H9 (cell line): Measurements from ENCODE around the gene LRRC39. TPM values are rescaled to one million over a fixed set of nuclear protein-coding genes. Genes with fewer than 3 reads are reported as not detected.
A peak's percentile ranks its signal among the peaks of the same experiment; 100 is the strongest.

ENCODE experiments used
- DNase-seq: peaks from one replicate; pipeline ENCODE4 v3.0.0-alpha.2; 2017
- H2AFZ ChIP-seq: one replicate; pipeline ENCODE4 v1.6.1; 2013; ENCODE audit warnings: mild to moderate bottlenecking, low read length, control low read depth, moderate library complexity
- H2AK5ac ChIP-seq: 2 replicates; pipeline ENCODE4 v1.6.1; 2013; ENCODE audit warnings: low read length, control low read depth, mixed read lengths; ENCODE audit not compliant: insufficient read length
- H2BK120ac ChIP-seq: one replicate; pipeline ENCODE4 v1.6.1; 2013; ENCODE audit warnings: low read depth, mild to moderate bottlenecking, low read length, control low read depth, inconsistent platforms; ENCODE audit not compliant: poor library complexity, severe bottlenecking
- H2BK12ac ChIP-seq: 2 replicates; pipeline ENCODE4 v1.6.1; 2013; ENCODE audit warnings: low read length, control low read depth, mixed read lengths, low read depth; ENCODE audit not compliant: insufficient read length
- H2BK15ac ChIP-seq: 2 replicates; pipeline ENCODE4 v1.6.1; 2013; ENCODE audit warnings: low read depth, low read length, control low read depth
- H2BK20ac ChIP-seq: one replicate; pipeline ENCODE4 v1.6.1; 2013; ENCODE audit warnings: low read depth, mild to moderate bottlenecking, low read length, control low read depth, inconsistent platforms; ENCODE audit not compliant: poor library complexity, severe bottlenecking
- H2BK5ac ChIP-seq: 2 replicates; pipeline ENCODE4 v1.6.1; 2013; ENCODE audit warnings: low read length, control low read depth, mixed read lengths; ENCODE audit not compliant: insufficient read length
- H3K14ac ChIP-seq: 2 replicates; pipeline ENCODE4 v1.6.1; 2013; ENCODE audit warnings: low read length, control low read depth; ENCODE audit not compliant: insufficient read depth
- H3K18ac ChIP-seq: 2 replicates; pipeline ENCODE4 v1.6.1; 2013; ENCODE audit warnings: low read depth, mild to moderate bottlenecking, mixed read lengths, low read length, control low read depth; ENCODE audit not compliant: insufficient read length
- H3K23ac ChIP-seq: 2 replicates; pipeline ENCODE4 v1.6.1; 2013; ENCODE audit warnings: low read length, control low read depth, mixed read lengths, low read depth; ENCODE audit not compliant: insufficient read length
- H3K23me2 ChIP-seq: 2 replicates; pipeline ENCODE4 v1.6.1; 2013; ENCODE audit warnings: low read depth, mild to moderate bottlenecking, mixed read lengths, low read length, control low read depth; ENCODE audit not compliant: insufficient read length, poor library complexity, severe bottlenecking
- H3K27ac ChIP-seq: 2 replicates; pipeline ENCODE4 v1.5.1; 2013; ENCODE audit warnings: low read length, control low read depth, mixed read lengths, low read depth; ENCODE audit not compliant: insufficient read length
- H3K27me3 ChIP-seq: 2 replicates; pipeline ENCODE4 v1.6.1; 2013; ENCODE audit warnings: low read length, control low read depth, inconsistent platforms; ENCODE audit not compliant: insufficient read depth
- H3K4ac ChIP-seq: 2 replicates; pipeline ENCODE4 v1.6.1; 2013; ENCODE audit warnings: low read depth, mild to moderate bottlenecking, control low read depth, inconsistent platforms, low read length, moderate library complexity
- H3K4me1 ChIP-seq: 2 replicates; pipeline ENCODE4 v1.6.1; 2013; ENCODE audit warnings: low read length, control low read depth, inconsistent platforms; ENCODE audit not compliant: insufficient read depth
- H3K4me2 ChIP-seq: 2 replicates; pipeline ENCODE4 v1.6.1; 2013; ENCODE audit warnings: low read length, control low read depth, mixed read lengths; ENCODE audit not compliant: insufficient read length, insufficient read depth
- H3K56ac ChIP-seq: 2 replicates; pipeline ENCODE4 v1.6.1; 2013; ENCODE audit warnings: low read depth, mild to moderate bottlenecking, mixed read lengths, low read length, control low read depth; ENCODE audit not compliant: insufficient read length
- H3K79me1 ChIP-seq: 2 replicates; pipeline ENCODE4 v1.6.1; 2013; ENCODE audit warnings: low read depth, mild to moderate bottlenecking, moderate library complexity, low read length, control low read depth, inconsistent platforms; ENCODE audit not compliant: insufficient read depth, poor library complexity, severe bottlenecking
- H3K79me2 ChIP-seq: 2 replicates; pipeline ENCODE4 v1.6.1; 2013; ENCODE audit warnings: low read length, control low read depth, inconsistent platforms; ENCODE audit not compliant: insufficient read depth
- H3K9ac ChIP-seq: 2 replicates; pipeline ENCODE4 v1.6.1; 2013; ENCODE audit warnings: low read length, control low read depth, mixed read lengths; ENCODE audit not compliant: insufficient read length; ENCODE audit errors: extremely low read depth
- H3K9me3 ChIP-seq: one replicate; pipeline ENCODE4 v1.6.1; 2013; ENCODE audit warnings: low read depth, low read length, inconsistent platforms; ENCODE audit not compliant: control insufficient read depth
- H3T11ph ChIP-seq: one replicate; pipeline ENCODE4 v1.6.1; 2013; ENCODE audit warnings: mild to moderate bottlenecking, low read length, control low read depth, inconsistent platforms
- H4K20me1 ChIP-seq: one replicate; pipeline ENCODE4 v1.6.1; 2013; ENCODE audit not compliant: control insufficient read depth, insufficient read length, insufficient read depth
- H4K5ac ChIP-seq: 2 replicates; pipeline ENCODE4 v1.6.1; 2013; ENCODE audit warnings: low read depth, mild to moderate bottlenecking, mixed read lengths, low read length, control low read depth; ENCODE audit not compliant: insufficient read length
- H4K8ac ChIP-seq: replicated peaks from 2 replicates; pipeline ENCODE4 v1.6.1; 2013; ENCODE audit warnings: low read length, control low read depth, mixed read lengths, low read depth; ENCODE audit not compliant: insufficient read length
- H4K91ac ChIP-seq: 2 replicates; pipeline ENCODE4 v1.6.1; 2013; ENCODE audit warnings: low read depth, mild to moderate bottlenecking, moderate library complexity, mixed read lengths, low read length, control low read depth; ENCODE audit not compliant: insufficient read length
- H3K27ac Mint-ChIP-seq, 3 experiments: 2 replicates in 2 of 3; 3 replicates in 1 of 3; pipeline ENCODE4 v1.8.0; 2020 to 2021; ENCODE audit warnings: mixed read lengths in 3 of 3, mild to moderate bottlenecking in 1 of 3, moderate library complexity in 1 of 3
- H3K27me3 Mint-ChIP-seq: 2 replicates; pipeline ENCODE4 v1.8.0; 2021; ENCODE audit warnings: low read depth, mild to moderate bottlenecking, moderate library complexity, mixed read lengths
- H3K36me3 Mint-ChIP-seq, 3 experiments: 2 replicates in 2 of 3; 3 replicates in 1 of 3; pipeline ENCODE4 v1.8.0; 2020 to 2021; ENCODE audit warnings: low read depth in 3 of 3, mixed read lengths in 3 of 3; ENCODE audit not compliant: insufficient read depth in 1 of 3
- H3K4me1 Mint-ChIP-seq, 2 experiments: 2 replicates each; pipeline ENCODE4 v1.8.0; 2020; ENCODE audit warnings: mixed read lengths in 2 of 2
- H3K4me3 Mint-ChIP-seq, 2 experiments: 2 replicates in 1 of 2; 3 replicates in 1 of 2; pipeline ENCODE4 v1.8.0; 2020 to 2021; ENCODE audit warnings: mild to moderate bottlenecking in 2 of 2, mixed read lengths in 2 of 2, moderate library complexity in 1 of 2
- H3K9me3 Mint-ChIP-seq, 2 experiments: 2 replicates in 1 of 2; 3 replicates in 1 of 2; pipeline ENCODE4 v1.8.0; 2020; ENCODE audit warnings: mild to moderate bottlenecking in 2 of 2, mixed read lengths in 2 of 2, moderate library complexity in 1 of 2
- WGBS: extraction: QIAGEN DNeasy Blood & Tissue Kit; methylation state at CpG from one replicate; pipeline ENCODE4 v1.1.7; 2013; ENCODE audit warnings: missing lambda C conversion rate, low lambda C conversion rate, mixed read lengths; ENCODE audit not compliant: insufficient read length; ENCODE audit errors: extremely low coverage; 5-methylcytosine and 5-hydroxymethylcytosine counted together
- total RNA-seq: library from RNA; stranded (reverse); gene quantifications from 2 replicates; pipeline ENCODE4 v1.2.1, GENCODE V29; 2021
- TF ChIP-seq, protein P1 (sequence below): fragments of 200-600 bp; sonication (generic); conservative IDR thresholded peaks from 3 replicates; pipeline ENCODE4 v1.8.0; 2021; ENCODE audit warnings: antibody characterized with exemption, mild to moderate bottlenecking

LRRC39 gene
- total RNA-seq, 1 experiment from 2014 or later, result 0.37 TPM

- Histone ChIP-seq H3K27ac (no peak overlapping the region), H3K14ac (no peak overlapping the region), H2BK20ac (no peak overlapping the region), H3K9ac (no peak overlapping the region), H2AK5ac (no peak overlapping the region), H3K79me2 (no peaks in the 10 kb centered on the region), H3K9me3 (no peaks in the 10 kb centered on the region), H3K4ac (no peak overlapping the region), H4K8ac (no peak overlapping the region), H2BK12ac (no peak overlapping the region), H3K27me3 (no peaks in the 10 kb centered on the region), H2BK120ac (no peak overlapping the region), H3K18ac (no peak overlapping the region), H3K23me2 (no peaks in the 10 kb centered on the region), H2BK5ac (no peak overlapping the region), H4K91ac (no peak overlapping the region), H3K4me2 (no peak overlapping the region), H3K23ac (no peak overlapping the region), H4K5ac (no peak overlapping the region), H2AFZ (no peak overlapping the region), H3K79me1 (no peaks in the 10 kb centered on the region), H4K20me1 (no peaks in the 10 kb centered on the region), H3T11ph (no peak overlapping the region), H2BK15ac (no peak overlapping the region), H3K56ac (no peak overlapping the region), H3K4me1 (no peaks in the 10 kb centered on the region)
- H3K27ac Mint-ChIP-seq, result peak overlapping the region in 2 of 3 experiments; percentile 38 to 79; a peak in 3 of 7 replicates
- TF ChIP-seq, protein P1, sequence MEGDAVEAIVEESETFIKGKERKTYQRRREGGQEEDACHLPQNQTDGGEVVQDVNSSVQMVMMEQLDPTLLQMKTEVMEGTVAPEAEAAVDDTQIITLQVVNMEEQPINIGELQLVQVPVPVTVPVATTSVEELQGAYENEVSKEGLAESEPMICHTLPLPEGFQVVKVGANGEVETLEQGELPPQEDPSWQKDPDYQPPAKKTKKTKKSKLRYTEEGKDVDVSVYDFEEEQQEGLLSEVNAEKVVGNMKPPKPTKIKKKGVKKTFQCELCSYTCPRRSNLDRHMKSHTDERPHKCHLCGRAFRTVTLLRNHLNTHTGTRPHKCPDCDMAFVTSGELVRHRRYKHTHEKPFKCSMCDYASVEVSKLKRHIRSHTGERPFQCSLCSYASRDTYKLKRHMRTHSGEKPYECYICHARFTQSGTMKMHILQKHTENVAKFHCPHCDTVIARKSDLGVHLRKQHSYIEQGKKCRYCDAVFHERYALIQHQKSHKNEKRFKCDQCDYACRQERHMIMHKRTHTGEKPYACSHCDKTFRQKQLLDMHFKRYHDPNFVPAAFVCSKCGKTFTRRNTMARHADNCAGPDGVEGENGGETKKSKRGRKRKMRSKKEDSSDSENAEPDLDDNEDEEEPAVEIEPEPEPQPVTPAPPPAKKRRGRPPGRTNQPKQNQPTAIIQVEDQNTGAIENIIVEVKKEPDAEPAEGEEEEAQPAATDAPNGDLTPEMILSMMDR, result no peak
- H3K4me1 Mint-ChIP-seq, result peaks cover 4 to 5% of the 10 kb centered on the region in 2 experiments
- H3K36me3 Mint-ChIP-seq, result no peaks in the 10 kb centered on the region
- no peak for DNase-seq
- H3K9me3 Mint-ChIP-seq, result no peaks in the 10 kb centered on the region
- no peak overlapping the region for H3K4me3 Mint-ChIP-seq
- WGBS, result no CpG with 5 or more reads among the region's 2 CpGs
- H3K27me3 Mint-ChIP-seq, result no peaks in the 10 kb centered on the region
Measured at GRCh38 chr1:100164216-100164615, 13.8 kb downstream of the LRRC39 start.
